Trophoblast cell (in vitro differentiated cells and primary cell): ENCODE results near the gene KLK2.
"Not testable (repeated sequence)": the region's sequence is repeated elsewhere in the genome, so short reads cannot be mapped to it uniquely, and the experiment has no call there.

Experiments used
- DNase-seq, 2 donors: peaks; one replicate each; pipeline ENCODE4 v3.0.0-alpha.2; 2016
- H2AFZ ChIP-seq: 2 replicates; pipeline ENCODE4 v1.6.1; 2013; ENCODE audit warnings: low read length, moderate library complexity, mild to moderate bottlenecking; ENCODE audit not compliant: insufficient read depth, poor library complexity
- H2AK5ac ChIP-seq: 2 replicates; pipeline ENCODE4 v1.6.1; 2013; ENCODE audit warnings: mild to moderate bottlenecking, low read length
- H2BK120ac ChIP-seq: 2 replicates; pipeline ENCODE4 v1.6.1; 2013; ENCODE audit warnings: low read length, mild to moderate bottlenecking, moderate library complexity; ENCODE audit not compliant: insufficient read depth, poor library complexity
- H2BK12ac ChIP-seq: 2 replicates; pipeline ENCODE4 v1.6.1; 2013; ENCODE audit warnings: mild to moderate bottlenecking, low read length, moderate library complexity
- H2BK5ac ChIP-seq: 2 replicates; pipeline ENCODE4 v1.6.1; 2013; ENCODE audit warnings: low read length, low read depth, moderate library complexity, mild to moderate bottlenecking; ENCODE audit not compliant: poor library complexity
- H3K14ac ChIP-seq: 2 replicates; pipeline ENCODE4 v1.6.1; 2013; ENCODE audit warnings: mild to moderate bottlenecking, low read length
- H3K18ac ChIP-seq: 2 replicates; pipeline ENCODE4 v1.6.1; 2013; ENCODE audit warnings: mild to moderate bottlenecking, low read length
- H3K23ac ChIP-seq: 2 replicates; pipeline ENCODE4 v1.6.1; 2013; ENCODE audit warnings: low read length
- H3K27ac ChIP-seq: 2 replicates; pipeline ENCODE4 v1.5.1; 2013; ENCODE audit warnings: low read depth, mild to moderate bottlenecking, inconsistent platforms, low read length, moderate library complexity
- H3K27me3 ChIP-seq: 2 replicates; pipeline ENCODE4 v1.6.1; 2013; ENCODE audit warnings: inconsistent platforms, mild to moderate bottlenecking, low read length, moderate library complexity; ENCODE audit not compliant: insufficient read depth
- H3K36me3 ChIP-seq, 2 experiments: 1 replicate in 1 of 2; 2 replicates in 1 of 2; pipeline ENCODE4 v1.6.1; 2013; ENCODE audit warnings: low read length in 2 of 2, mild to moderate bottlenecking in 2 of 2, moderate library complexity in 1 of 2; ENCODE audit not compliant: insufficient read depth in 2 of 2, control insufficient read depth in 1 of 2
- H3K4ac ChIP-seq: 2 replicates; pipeline ENCODE4 v1.6.1; 2013; ENCODE audit warnings: low read depth, mild to moderate bottlenecking, low read length, moderate library complexity
- H3K4me1 ChIP-seq, 2 experiments: 1 replicate in 1 of 2; 2 replicates in 1 of 2; pipeline ENCODE4 v1.6.1; 2013; ENCODE audit warnings: low read length in 2 of 2, mild to moderate bottlenecking in 2 of 2, moderate library complexity in 1 of 2; ENCODE audit not compliant: insufficient read depth in 2 of 2, control insufficient read depth in 1 of 2
- H3K4me2 ChIP-seq: 2 replicates; pipeline ENCODE4 v1.6.1; 2013; ENCODE audit warnings: inconsistent platforms, mild to moderate bottlenecking, low read length, moderate library complexity
- H3K4me3 ChIP-seq: 2 replicates; pipeline ENCODE4 v1.5.1; 2013; ENCODE audit warnings: mild to moderate bottlenecking, low read depth, low read length, inconsistent platforms
- H3K79me1 ChIP-seq: one replicate; pipeline ENCODE4 v1.6.1; 2013; ENCODE audit warnings: low read length
- H3K79me2 ChIP-seq: 2 replicates; pipeline ENCODE4 v1.6.1; 2013; ENCODE audit warnings: low read length, mild to moderate bottlenecking; ENCODE audit not compliant: control insufficient read depth, insufficient read depth, poor library complexity
- H3K9ac ChIP-seq: 2 replicates; pipeline ENCODE4 v1.6.1; 2013; ENCODE audit warnings: mild to moderate bottlenecking, low read length
- H3K9me3 ChIP-seq: 2 replicates; pipeline ENCODE4 v1.6.1; 2013; ENCODE audit warnings: low read depth, mild to moderate bottlenecking, control low read depth, inconsistent platforms, low read length; ENCODE audit not compliant: insufficient read depth
- H4K12ac ChIP-seq: 2 replicates; pipeline ENCODE4 v1.6.1; 2013; ENCODE audit warnings: low read depth, mild to moderate bottlenecking, low read length, moderate library complexity
- H4K8ac ChIP-seq: 2 replicates; pipeline ENCODE4 v1.6.1; 2013; ENCODE audit warnings: low read depth, mild to moderate bottlenecking, low read length, moderate library complexity
- H4K91ac ChIP-seq: one replicate; pipeline ENCODE4 v1.6.1; 2013; ENCODE audit warnings: low read depth, mild to moderate bottlenecking, low read length, moderate library complexity
- WGBS: extraction: QIAGEN DNeasy Blood & Tissue Kit; methylation state at CpG from one replicate; pipeline ENCODE4 v1.1.7; 2013; ENCODE audit warnings: missing lambda C conversion rate; ENCODE audit not compliant: insufficient read length, insufficient coverage; ENCODE audit errors: extremely low coverage; 5-methylcytosine and 5-hydroxymethylcytosine counted together

KLK2 gene

GRCh38 chr19:50894478-50895356, 21.5 kb downstream of the KLK2 start:
- H3K4me1 ChIP-seq = no peaks in the 10 kb centered on the region
- no peak overlapping the region for H3K23ac ChIP-seq
- no peak overlapping the region for H2BK12ac ChIP-seq
- H3K9ac ChIP-seq = no peak overlapping the region
- no peaks in the 10 kb centered on the region for H3K36me3 ChIP-seq
- no peak overlapping the region for H2AK5ac ChIP-seq
- no peak overlapping the region for H3K4ac ChIP-seq
- no peak overlapping the region for H3K4me2 ChIP-seq
- no peak overlapping the region for H4K8ac ChIP-seq
- H3K9me3 ChIP-seq = peaks cover 12% of the 10 kb centered on the region
- WGBS = 100% methylated on average over 1 of the region's 10 CpGs
- H3K27ac ChIP-seq = no peak overlapping the region
- no peaks in the 10 kb centered on the region for H3K79me2 ChIP-seq
- no peak overlapping the region for H2BK120ac ChIP-seq
- H3K27me3 ChIP-seq = peaks cover 2% of the 10 kb centered on the region
- no peak overlapping the region for H3K4me3 ChIP-seq
- no peaks in the 10 kb centered on the region for H3K79me1 ChIP-seq
- no peak overlapping the region for H3K14ac ChIP-seq
- DNase-seq = no peak
- no peak overlapping the region for H4K12ac ChIP-seq
- no peak overlapping the region for H2BK5ac ChIP-seq
- H4K91ac ChIP-seq = no peak overlapping the region
- no peak overlapping the region for H3K18ac ChIP-seq
- H2AFZ ChIP-seq = no peak overlapping the region

DNA sequence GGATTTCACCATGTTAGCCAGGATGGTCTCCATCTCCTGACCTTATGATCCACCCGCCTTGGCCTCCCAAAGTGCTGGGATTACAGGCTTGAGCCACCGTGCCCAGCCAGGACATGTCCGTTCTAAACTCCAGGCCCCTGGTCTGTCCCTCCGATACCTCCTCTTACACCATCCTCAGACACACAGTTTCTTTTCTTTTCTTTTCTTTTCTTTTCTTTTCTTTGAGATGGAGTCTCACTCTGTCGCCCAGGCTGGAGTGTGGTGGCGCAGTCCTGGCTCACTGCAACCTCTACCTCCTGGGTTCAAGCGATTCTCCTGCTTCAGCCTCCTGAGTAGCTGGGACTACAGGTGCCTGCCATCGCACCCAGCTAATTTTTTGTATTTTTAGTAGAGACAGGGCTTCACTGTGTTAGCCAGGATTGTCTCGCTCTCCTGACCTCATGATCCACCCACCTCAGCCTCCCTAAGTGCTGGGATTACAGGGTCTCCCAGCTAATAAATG, 22.9 kb downstream of the KLK2 start:
- H3K23ac ChIP-seq, H3K4me2 ChIP-seq, H3K4me1 ChIP-seq, H3K4ac ChIP-seq, H3K9ac ChIP-seq, H3K79me2 ChIP-seq, H3K14ac ChIP-seq, H4K8ac ChIP-seq, H3K79me1 ChIP-seq, H3K4me3 ChIP-seq, H3K18ac ChIP-seq, H3K27me3 ChIP-seq, DNase-seq, H3K27ac ChIP-seq, H2AFZ ChIP-seq, H4K12ac ChIP-seq, H2BK12ac ChIP-seq, H2BK5ac ChIP-seq, H3K36me3 ChIP-seq, H4K91ac ChIP-seq, H2AK5ac ChIP-seq, H2BK120ac ChIP-seq: not testable (repeated sequence)
- peaks cover 12% of the 10 kb centered on the region for H3K9me3 ChIP-seq
- no CpG with 5 or more reads among the region's 9 CpGs for WGBS

GRCh38 chr19:50896591-50897190, 23.5 kb downstream of the KLK2 start:
- no peak overlapping the region for H2BK120ac ChIP-seq
- H3K18ac ChIP-seq = no peak overlapping the region
- no peak overlapping the region for H3K14ac ChIP-seq
- no peak overlapping the region for H2BK5ac ChIP-seq
- H3K9ac ChIP-seq = no peak overlapping the region
- no peak overlapping the region for H4K91ac ChIP-seq
- H3K79me1 ChIP-seq = no peaks in the 10 kb centered on the region
- WGBS = no CpG with 5 or more reads among the region's 6 CpGs
- H3K4me1 ChIP-seq = no peaks in the 10 kb centered on the region
- H4K8ac ChIP-seq = no peak overlapping the region
- no peaks in the 10 kb centered on the region for H3K79me2 ChIP-seq
- no peak overlapping the region for H2AK5ac ChIP-seq
- no peak overlapping the region for H3K4ac ChIP-seq
- no peak overlapping the region for H4K12ac ChIP-seq
- H3K36me3 ChIP-seq = no peaks in the 10 kb centered on the region
- peaks cover 2% of the 10 kb centered on the region for H3K27me3 ChIP-seq
- no peak overlapping the region for H2AFZ ChIP-seq
- no peak overlapping the region for H3K23ac ChIP-seq
- H3K9me3 ChIP-seq = peaks cover 12% of the 10 kb centered on the region
- no peak overlapping the region for H3K4me3 ChIP-seq
- DNase-seq = peak; percentile 2 to 5
- no peak overlapping the region for H3K4me2 ChIP-seq
- H2BK12ac ChIP-seq = no peak overlapping the region
- no peak overlapping the region for H3K27ac ChIP-seq

DNA sequence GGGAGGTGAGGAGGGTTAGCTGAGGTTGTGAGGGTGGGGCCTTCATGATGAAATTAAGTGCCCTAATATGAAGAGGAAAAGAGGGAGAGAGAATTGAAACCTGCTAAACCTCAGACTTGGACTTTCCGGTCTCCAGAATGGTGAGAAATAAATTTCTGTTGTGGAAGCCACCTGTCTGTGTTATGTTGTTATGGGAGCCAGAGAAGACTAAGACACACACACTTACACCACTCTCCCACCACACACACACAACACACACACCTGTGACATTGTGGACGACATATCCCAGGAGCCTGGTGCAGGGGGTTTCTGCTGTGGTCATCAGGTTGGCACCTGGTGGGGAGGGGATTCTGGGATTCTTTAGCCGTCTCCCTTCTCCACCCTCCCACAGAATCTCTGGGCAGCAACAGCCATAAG, 24.0 kb downstream of the KLK2 start:
- WGBS = no CpG with 5 or more reads among the region's 3 CpGs
- H3K4me1 ChIP-seq = no peaks in the 10 kb centered on the region
- H3K9ac ChIP-seq = no peak overlapping the region

More for the DNA sequence above, 24.0 kb downstream of the KLK2 start:
- H2BK12ac ChIP-seq = no peak overlapping the region
- no peak overlapping the region for H2AFZ ChIP-seq
- DNase-seq = no peak
- H2BK120ac ChIP-seq = no peak overlapping the region
- H3K79me2 ChIP-seq = no peaks in the 10 kb centered on the region
- H3K79me1 ChIP-seq = no peaks in the 10 kb centered on the region
- H3K23ac ChIP-seq = no peak overlapping the region
- no peak overlapping the region for H4K8ac ChIP-seq
- no peak overlapping the region for H3K18ac ChIP-seq
- H2BK5ac ChIP-seq = no peak overlapping the region
- H3K36me3 ChIP-seq = no peaks in the 10 kb centered on the region
- H4K12ac ChIP-seq = no peak overlapping the region
- H3K27ac ChIP-seq = no peak overlapping the region
- no peak overlapping the region for H3K4me3 ChIP-seq
- no peak overlapping the region for H4K91ac ChIP-seq
- no peak overlapping the region for H3K4ac ChIP-seq
- H3K4me2 ChIP-seq = no peak overlapping the region
- peaks cover 2% of the 10 kb centered on the region for H3K27me3 ChIP-seq
- H3K14ac ChIP-seq = no peak overlapping the region
- no peak overlapping the region for H2AK5ac ChIP-seq
- H3K9me3 ChIP-seq = peaks cover 12% of the 10 kb centered on the region
